GM12892 (cell line): ENCODE measurements around the gene GPR89A.

Experiments
- POLR2A ChIP-seq: IDR thresholded peaks from 2 replicates; pipeline ENCODE4 v1.6.1; 2011; ENCODE audit warnings: low read depth, low read length, control low read depth
- POLR2AphosphoS5 ChIP-seq: IDR thresholded peaks from 2 replicates; pipeline ENCODE4 v1.6.1; 2011; ENCODE audit warnings: low read depth, low read length, control low read depth
- TAF1 ChIP-seq: IDR thresholded peaks from 2 replicates; pipeline ENCODE4 v1.6.1; 2011; ENCODE audit warnings: low read depth, mild to moderate bottlenecking, control low read depth, low read length, borderline replicate concordance

- TF ChIP-seq POLR2A: no peak
- no peak for TF ChIP-seq POLR2AphosphoS5
- no peak for TF ChIP-seq TAF1
These were observed 109.0 kb downstream of the GPR89A start for GRCh38 chr1:145716641-145717345.
